ENCODE measurements around the gene PGD. TPM values are rescaled to one million over a fixed set of nuclear protein-coding genes. Genes with fewer than 3 reads are reported as not detected.

PGD gene
- 63.9 TPM for total RNA-seq

DNA sequence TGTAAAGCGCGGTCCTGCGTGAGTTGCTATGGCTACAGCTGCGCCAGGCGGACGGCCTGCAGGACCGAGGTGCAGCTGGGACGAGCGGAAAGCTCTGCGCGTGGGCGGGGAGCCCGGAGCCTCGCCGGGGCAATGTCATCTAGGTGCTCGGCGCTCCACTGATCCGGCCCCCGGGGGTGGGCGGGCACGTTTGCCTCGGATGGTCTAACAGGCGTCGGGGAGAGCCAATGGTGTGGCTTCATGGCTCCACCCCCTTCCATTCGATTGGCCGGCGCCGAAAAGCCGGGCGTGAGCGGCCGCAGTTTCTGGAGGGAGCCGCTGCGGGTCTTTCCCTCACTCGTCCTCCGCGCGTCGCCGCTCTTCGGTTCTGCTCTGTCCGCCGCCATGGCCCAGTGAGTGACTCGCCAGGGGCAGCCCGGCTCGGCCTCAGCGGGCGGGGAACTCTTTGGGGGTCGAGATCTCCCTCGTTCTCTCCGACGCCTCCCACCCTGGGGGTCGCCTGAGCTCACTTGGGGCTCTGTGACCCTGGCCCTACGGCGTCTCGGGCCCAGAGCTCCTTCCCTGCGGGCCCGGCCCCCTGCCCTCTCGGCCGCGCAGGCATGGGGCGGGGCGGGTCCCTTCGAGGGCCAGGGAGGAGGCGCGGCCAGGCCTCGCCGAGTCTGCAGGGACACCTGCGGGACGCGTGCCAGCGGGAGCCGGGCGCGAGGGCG is at the start of gene PGD:
Gene PGD (plus strand): TSS at position 331 of the 710 bp plus-strand sequence. CDS start 54 bp downstream, at position 385.
- DNase-seq: peak; percentile 99

- peak; percentile 39 for DNase-seq
Observed at GRCh38 chr1:10353282-10353681, 45.6 kb upstream of the PGD start.

GRCh38 chr1:10353693-10354092 is 45.2 kb upstream of the PGD start:
- DNase-seq: no peak

DNA sequence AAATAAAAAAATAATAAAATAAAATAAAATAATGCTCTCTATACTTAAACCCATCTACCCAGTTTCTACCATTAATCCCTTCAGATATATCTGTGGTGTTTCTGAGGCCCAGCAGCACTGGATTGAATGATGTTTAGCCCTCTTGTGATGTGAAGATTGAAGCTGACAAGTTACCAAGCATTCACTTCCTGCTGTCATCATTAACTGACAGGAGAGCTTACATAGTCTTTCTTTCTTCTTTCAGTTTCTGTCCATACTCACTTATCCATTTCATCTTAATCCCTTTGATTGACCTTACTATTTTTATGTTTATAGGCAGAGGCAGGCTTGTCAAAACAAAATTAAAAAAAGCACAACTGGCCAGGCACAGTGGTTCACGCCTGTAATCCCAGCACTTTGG is 38.8 kb upstream of the PGD start:
- DNase-seq: no peak

DNA sequence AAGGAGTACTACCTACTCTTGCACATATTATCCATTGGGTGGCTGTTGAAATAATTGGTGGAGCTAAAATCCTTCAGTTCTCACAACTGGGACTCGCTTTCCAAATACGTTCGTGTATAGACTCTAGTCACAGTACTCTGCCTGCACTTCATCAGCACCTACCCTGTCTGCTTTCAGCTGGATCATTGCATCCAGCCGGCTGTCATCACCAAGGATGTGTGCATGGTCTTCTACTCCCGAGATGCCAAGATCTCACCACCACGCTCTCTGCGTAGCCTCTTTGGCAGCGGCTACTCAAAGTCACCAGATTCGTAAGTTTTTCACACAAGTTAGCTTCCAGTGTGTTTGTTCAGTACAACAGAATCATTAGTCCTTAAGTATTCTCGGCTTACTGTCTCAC is 37.3 kb upstream of the PGD start:
- DNase-seq: no peak

DNA sequence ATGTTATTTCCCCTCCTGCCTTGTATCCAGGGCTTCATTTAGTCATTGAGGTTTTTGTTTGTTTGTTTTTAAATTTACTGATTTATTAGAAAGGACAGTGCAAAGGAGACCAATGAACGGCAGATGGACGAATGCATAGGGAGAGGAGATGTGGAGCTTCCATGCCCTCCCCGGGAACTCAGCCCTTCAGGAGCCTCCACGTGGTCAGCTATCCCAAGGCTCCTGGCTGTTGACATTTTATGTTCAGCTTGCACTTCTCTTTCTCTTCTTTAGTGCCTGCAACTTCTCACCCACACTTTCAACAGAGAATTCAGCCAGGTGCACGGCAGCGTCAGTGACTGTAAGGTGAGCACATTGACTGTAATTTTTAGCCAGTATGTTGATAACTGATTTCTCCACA is 30.7 kb upstream of the PGD start:
- no peak for DNase-seq

DNA sequence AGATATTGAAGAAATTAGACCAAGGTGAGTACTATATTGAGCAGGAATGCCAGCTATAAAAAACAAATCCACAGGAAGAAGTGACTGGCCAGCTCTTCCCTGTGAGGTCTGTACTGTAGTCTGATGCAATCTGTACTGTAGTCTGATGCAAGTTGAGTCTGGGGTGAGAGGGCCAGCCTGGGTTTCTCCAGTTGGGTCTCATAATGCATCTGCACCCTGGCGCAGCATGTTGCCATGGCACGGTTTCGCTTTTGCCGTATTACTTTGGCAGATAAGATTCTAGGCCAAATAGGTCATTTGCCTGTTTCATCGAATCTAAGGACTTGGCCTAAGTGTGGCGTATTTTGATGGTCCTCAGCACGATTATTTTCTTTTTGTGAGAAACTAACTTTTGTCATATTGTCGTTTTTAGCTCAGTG is 24.4 kb upstream of the PGD start:
- DNase-seq: no peak

DNA sequence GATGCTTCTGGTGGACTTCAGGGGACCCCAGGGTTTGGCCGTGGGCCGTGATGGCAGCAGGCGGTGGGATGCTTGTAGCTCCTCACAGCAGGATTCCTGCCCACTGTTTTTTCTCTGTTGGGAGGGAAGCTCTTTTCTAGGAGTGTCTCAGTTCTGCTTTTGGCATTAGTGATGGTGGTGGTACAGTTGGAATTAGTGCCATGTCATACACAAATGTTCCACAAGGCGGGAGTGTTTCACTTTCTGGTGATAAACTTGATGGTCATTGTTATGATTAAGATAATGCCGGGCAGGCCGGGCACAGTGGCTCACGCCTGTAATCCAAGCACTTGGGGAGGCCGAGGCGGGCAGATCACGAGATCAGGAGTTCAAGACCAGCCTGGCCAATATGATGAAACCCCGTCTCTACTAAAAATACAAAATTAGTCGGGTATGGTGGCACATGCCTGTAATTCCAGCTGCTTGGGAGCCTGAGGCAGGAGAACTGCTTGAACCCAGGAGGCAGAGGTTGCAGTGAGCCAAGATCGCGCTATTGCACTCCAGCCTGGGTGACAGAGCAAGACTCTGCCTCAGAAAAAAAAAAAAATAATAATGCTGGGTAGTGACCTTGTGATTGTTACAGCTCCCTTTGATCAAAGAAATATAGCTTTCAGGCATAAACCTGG is 21.4 kb upstream of the PGD start:
- peak; percentile 73 for DNase-seq

- DNase-seq: peak; percentile 35
Observed at GRCh38 chr1:10378081-10378841, 20.6 kb upstream of the PGD start.

DNA sequence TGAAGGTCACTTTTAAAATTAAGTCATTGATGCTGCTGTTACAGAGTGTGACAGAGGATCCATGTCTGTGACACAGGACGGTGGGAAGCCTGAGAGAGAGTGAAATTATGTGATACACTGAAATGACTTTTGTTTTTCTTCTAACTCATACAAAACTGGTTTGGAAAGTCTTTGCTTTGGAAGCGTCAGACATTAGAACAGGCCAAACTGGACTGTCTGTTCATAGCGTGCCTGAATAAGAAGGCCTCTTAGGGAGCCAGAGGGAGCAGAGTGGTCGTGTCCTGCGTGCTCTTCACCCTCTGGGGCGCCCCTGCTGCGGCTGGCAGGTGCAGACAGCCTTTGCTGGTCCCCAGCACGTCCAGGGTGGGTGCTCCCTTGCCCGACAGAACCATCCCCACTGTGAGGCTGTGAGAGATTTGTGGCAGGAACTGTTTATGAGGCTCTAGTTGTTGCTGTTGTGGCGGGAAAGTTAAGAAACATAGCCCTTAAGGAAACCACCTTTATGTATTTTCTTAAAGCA is 19.7 kb upstream of the PGD start:
- no peak for DNase-seq

- DNase-seq: no peak
Observed at GRCh38 chr1:10379676-10380075, 19.2 kb upstream of the PGD start.

DNA sequence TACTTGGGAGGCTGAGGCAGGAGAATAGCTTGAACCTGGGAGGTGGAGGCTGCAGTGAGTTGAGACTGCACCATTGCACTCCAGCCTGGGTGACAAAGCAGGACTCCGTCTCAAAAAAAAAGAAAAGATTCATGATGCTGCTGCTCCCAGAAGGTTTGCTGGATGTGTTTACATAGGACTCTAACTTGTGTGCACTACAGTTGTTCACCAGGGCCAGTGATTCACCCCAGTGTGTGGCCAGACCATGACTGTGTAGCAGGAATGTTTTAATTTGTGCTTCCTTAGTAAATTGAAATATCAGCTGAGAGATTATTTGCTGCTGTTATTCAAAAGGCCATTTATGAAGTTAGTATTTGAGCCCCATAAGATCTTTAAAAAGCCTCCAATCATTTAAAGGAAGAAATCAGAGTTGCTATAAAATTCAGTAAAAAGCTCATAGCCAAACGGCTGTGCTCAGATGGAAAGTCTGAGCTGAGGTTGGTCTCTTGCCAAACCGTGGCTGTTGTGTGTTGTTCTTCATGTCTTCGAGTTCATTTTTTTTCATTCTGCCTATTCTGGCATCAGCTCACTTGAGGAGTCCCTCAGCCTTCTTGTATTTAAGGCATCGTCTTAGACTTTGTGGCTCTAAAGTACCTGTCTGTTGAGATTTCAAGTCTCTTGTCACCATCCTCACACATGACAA is 18.1 kb upstream of the PGD start:
- DNase-seq: peak; percentile 37

GRCh38 chr1:10383630-10384029 is 15.2 kb upstream of the PGD start:
- no peak for DNase-seq

DNA sequence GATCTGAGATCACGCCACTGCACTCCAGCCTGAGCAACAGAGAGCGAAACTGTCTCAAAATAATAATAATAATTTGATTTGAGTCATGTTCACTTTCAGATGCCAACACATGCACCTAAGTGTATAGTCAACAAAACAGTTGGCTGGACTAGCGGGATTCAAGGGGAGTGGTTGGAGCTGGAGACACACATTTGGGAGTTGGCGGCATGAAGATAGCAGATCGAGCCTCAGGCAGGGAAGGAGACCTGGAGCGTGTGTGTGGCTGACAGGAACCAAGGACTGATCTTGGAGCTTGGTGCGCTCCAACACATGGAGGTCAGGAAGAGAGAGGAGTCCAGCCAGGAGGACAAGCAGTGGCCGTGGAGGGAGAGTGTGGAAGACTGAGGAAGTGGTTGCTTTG is 14.6 kb upstream of the PGD start:
- DNase-seq: no peak

DNA sequence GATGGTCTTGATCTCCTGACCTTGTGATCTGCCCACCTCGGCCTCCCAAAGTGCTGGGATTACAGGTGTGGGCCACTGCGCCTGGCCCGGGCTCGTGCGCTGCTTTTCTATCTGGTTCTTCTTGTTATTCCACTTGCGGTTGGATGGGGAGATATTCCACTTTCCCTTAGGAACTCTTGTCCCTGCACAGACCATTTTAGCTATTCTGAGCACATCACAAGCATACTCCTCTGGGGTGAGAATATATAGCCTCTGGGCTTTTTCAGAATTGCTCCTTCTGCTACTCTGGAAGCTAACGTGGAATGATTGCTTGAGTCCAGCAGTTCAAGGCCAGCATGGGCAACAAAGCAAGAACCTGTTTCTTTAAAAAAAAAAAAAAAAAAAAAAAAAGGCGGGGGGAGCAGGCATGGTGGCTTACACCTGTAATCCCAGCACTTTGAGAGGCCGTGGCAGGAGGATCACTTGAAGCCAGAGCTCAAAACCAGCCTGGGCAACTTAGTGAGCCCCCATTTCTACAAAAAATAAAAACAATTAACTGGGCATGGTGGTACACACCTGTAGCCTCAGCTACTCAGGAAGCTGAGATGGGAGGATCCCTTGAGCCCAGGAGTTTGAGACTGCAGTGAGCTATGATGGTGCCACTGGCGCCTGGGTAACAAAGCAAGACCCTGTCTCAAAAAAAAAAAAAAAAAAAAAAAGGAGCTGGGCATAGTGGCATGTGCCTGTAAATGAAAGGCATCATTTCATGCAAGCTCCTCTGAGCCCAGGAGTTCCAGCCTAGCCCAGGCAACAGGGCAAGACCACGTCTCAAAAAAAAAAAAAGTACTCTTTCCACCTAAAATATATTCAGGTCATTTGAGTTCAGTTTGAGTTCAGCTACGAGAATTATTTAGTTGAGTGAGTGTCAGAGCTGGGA is 11.8 kb upstream of the PGD start:
- no peak for DNase-seq

DNA sequence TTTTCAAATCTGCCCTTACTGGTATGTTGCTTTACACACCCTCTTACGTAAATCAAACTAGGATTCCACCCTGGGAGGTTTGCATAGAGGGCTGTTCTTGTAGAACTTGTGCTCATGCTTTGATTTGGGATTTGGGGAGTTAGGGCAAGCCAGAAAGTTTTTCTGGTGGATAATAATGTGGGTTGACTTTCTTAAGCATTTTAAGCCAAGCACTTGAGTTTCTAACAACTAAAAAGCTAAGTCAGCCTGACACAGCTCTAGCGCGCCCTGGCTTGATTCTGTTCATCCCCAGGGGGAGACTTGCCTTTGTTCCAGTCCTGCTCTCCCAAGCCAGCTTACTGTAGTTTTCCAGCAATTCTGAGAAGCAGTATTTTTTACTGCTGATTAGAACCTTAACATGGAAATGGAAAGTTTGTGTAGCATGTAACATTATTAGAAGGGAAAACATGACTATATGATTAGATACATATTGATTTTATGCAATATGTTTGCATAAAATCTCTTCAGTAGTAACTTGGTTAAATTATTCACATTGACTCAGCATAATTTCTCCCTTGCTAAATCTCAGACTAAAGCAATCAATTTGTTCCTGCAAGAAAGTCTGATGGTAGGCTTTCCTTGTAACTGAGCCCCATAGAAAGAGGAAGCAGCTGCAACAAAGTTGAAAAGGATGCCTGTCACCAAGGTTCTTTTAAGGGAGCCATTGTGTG is 11.0 kb upstream of the PGD start:
- DNase-seq: peak; percentile 85

DNA sequence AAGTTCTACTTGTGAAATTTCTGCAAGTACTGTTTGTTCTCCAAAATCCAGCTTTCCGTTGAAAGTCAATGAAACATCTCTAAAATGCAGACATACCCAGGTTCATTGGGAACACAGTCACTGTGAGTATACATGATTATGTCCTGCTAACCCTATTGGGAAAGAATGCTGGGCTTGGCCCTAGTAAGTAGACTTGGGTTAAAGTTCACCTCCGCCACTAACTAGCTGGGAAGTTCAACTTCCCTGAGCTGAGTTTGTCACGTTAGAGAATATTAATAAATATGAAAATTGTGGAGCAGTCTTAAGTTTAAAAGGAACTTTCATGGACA is 10.5 kb upstream of the PGD start:
- DNase-seq: no peak

- DNase-seq: no peak
Observed at GRCh38 chr1:10389271-10389973, 9.4 kb upstream of the PGD start.

GRCh38 chr1:10396870-10397269 is 2.0 kb upstream of the PGD start:
- DNase-seq: no peak

DNA sequence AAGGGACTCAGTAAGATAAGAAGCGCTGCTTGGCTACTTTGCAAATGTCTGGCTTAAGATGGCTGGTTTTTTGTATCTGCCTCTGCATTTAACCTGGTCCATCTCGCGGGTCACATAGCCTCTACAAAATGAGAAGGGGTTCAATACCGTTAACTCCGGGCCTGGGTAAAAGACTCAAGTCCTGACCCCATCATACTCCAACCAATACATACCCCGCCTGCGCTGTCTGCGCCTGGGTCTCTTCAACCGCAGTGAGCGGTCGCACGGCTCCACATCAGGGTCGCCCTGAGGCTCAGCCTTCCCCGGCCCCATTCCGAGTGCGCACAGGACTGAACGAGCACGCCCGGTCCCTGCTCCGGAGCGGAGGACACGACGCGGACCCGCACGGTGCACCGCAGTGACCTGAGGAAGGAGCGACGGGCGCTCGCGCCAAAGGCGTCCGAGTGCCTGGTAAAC is 558 bp upstream of the PGD start:
- DNase-seq: no peak
